NB4 (cell line): ENCODE measurements around the gene LAMA3.

ENCODE experiments used
- MAX ChIP-seq: IDR thresholded peaks from 2 replicates; pipeline ENCODE4 v1.6.1; 2011; ENCODE audit warnings: low read depth, low read length
- MYC ChIP-seq: IDR thresholded peaks from 2 replicates; pipeline ENCODE4 v1.6.1; 2011; ENCODE audit warnings: low read depth, low read length
- POLR2A ChIP-seq: IDR thresholded peaks from 2 replicates; pipeline ENCODE4 v1.6.1; 2011; ENCODE audit warnings: mild to moderate bottlenecking; ENCODE audit not compliant: insufficient read length; ENCODE audit errors: extremely low read depth
- TF ChIP-seq, protein P1 (sequence below): IDR thresholded peaks from one replicate; pipeline ENCODE4 v1.5.1; 2012; ENCODE audit warnings: low read depth, low read length

DNA sequence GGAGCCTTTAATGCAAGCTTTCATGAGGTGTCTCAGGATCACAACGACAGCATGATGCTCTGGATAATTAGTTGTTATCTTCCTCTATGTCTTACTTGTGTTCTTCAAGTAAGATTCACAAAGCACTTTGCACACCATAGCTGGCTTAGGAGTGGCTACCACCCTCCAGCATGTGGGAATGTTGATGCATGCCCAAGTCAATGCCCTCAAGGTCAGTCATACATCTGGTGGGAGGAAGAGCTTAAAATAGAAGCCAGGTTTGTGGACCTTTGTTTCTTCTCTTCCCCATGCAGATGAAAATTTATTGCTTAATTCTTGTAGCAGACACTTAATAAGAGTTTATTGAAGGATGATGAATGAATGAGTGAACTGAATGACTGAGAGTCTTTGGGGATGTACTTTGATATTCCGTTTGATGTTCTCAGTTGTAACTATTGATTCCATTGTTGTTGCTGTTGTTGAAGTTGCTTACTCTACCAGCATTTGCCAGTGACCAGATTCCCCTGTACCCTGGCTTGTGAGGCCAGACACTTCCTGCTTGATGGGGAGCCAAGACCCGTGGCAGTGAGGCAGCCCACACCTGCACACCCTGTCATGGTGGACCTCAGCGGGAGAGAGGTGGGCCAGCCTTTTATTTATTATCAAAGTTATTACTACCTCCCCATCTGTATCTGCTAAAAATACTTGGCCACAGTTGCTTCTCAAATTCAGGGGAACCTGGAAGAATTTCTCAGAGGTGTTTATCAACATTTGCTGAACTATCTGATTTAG lies 137.8 kb downstream of the LAMA3 start:
- TF ChIP-seq, protein P1, sequence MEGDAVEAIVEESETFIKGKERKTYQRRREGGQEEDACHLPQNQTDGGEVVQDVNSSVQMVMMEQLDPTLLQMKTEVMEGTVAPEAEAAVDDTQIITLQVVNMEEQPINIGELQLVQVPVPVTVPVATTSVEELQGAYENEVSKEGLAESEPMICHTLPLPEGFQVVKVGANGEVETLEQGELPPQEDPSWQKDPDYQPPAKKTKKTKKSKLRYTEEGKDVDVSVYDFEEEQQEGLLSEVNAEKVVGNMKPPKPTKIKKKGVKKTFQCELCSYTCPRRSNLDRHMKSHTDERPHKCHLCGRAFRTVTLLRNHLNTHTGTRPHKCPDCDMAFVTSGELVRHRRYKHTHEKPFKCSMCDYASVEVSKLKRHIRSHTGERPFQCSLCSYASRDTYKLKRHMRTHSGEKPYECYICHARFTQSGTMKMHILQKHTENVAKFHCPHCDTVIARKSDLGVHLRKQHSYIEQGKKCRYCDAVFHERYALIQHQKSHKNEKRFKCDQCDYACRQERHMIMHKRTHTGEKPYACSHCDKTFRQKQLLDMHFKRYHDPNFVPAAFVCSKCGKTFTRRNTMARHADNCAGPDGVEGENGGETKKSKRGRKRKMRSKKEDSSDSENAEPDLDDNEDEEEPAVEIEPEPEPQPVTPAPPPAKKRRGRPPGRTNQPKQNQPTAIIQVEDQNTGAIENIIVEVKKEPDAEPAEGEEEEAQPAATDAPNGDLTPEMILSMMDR = no peak
- TF ChIP-seq POLR2A = no peak
- TF ChIP-seq MYC = no peak
- TF ChIP-seq MAX = no peak
